GM12874 (cell line): ENCODE results near the gene EEF1A1.

ENCODE experiments used
- CTCF ChIP-seq: IDR thresholded peaks from 2 replicates; pipeline ENCODE4 v1.5.1; 2011; ENCODE audit warnings: low read depth, mild to moderate bottlenecking, control low read depth, low read length, moderate library complexity; ENCODE audit not compliant: insufficient read depth

The EEF1A1 gene

GRCh38 chr6:73538116-73538779 is 17.4 kb upstream of the EEF1A1 start:
- no peak for TF ChIP-seq CTCF

DNA sequence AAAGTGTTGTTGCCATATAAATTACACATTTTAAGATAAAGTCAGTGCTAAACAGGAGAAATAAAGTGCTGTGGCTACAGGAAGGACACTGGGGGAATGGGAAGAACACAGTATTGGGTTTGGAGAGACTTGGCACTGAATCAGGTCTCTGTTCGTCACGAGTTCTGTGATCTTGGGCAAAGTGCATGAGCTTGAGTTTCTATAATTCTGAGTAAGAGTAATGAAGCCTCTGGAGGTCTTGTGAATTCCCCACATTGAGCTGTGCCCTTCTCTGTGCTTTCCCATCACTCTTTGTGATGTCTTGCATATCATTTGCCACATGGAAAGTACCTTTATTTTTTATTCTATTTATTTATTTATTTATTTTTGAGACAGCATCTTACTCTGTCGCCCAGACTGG is 16.8 kb upstream of the EEF1A1 start:
- TF ChIP-seq CTCF, result no peak

DNA sequence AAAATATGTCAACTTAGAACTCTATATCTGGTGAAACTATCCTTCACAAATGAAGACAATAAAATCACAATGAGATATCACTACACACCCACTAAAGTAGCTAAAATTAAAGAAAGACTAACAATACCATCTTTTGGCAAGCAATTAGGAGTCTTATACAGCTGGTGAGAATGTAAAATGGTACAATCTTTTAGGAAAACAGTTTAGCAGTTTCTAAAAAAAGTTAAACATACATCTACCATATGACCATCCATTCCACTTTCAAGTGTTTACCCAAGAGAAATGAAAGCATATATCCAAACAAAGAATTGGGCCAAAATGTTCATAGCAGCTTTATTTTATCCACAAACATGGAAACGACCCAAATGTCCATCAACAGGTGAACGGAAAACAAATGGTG is 13.8 kb upstream of the EEF1A1 start:
- TF ChIP-seq CTCF, result no peak

- TF ChIP-seq CTCF, result no peak
Measured at GRCh38 chr6:73532293-73532692, 11.5 kb upstream of the EEF1A1 start.

GRCh38 chr6:73528897-73529296 is 8.1 kb upstream of the EEF1A1 start:
- TF ChIP-seq CTCF, result no peak

GRCh38 chr6:73525546-73526330 is 4.9 kb upstream of the EEF1A1 start:
- no peak for TF ChIP-seq CTCF

- no peak for TF ChIP-seq CTCF
Measured at GRCh38 chr6:73523434-73524123, 2.7 kb upstream of the EEF1A1 start.
